Choroid plexus epithelial cell (primary cell): ENCODE measurements around the gene DDN.

Experiments used
- DNase-seq: peaks from one replicate; pipeline ENCODE4 v3.0.0-alpha.2; 2010; ENCODE audit warnings: low read depth
- H3K4me3 ChIP-seq: 2 replicates; pipeline ENCODE4 v1.5.1; 2011; ENCODE audit warnings: low read depth, mild to moderate bottlenecking, control low read depth, low read length, moderate library complexity
- CTCF ChIP-seq: conservative IDR thresholded peaks from 2 replicates; pipeline ENCODE4 v1.5.1; 2011; ENCODE audit warnings: low read depth, mild to moderate bottlenecking, control low read depth, inconsistent platforms, low read length, moderate library complexity

The DDN gene

GRCh38 chr12:48965298-48965838, 33.8 kb downstream of the DDN start:
- peak; percentile 63 for TF ChIP-seq CTCF
- H3K4me3 ChIP-seq: no peak overlapping the region
- peak; percentile 47 for DNase-seq

- no peak for DNase-seq
- TF ChIP-seq CTCF: no peak
- no peak overlapping the region for H3K4me3 ChIP-seq
Measured at GRCh38 chr12:48961801-48962200, 37.4 kb downstream of the DDN start.

- no peak for DNase-seq
- no peak for TF ChIP-seq CTCF
- H3K4me3 ChIP-seq: no peak overlapping the region
Measured at GRCh38 chr12:48961331-48961730, 37.8 kb downstream of the DDN start.

GRCh38 chr12:48960834-48961233, 38.3 kb downstream of the DDN start:
- no peak overlapping the region for H3K4me3 ChIP-seq
- DNase-seq: no peak
- TF ChIP-seq CTCF: no peak

- DNase-seq: no peak
- H3K4me3 ChIP-seq: no peak overlapping the region
- no peak for TF ChIP-seq CTCF
Measured at GRCh38 chr12:48958049-48958388, 41.2 kb downstream of the DDN start.

- DNase-seq: peak; percentile 93
- TF ChIP-seq CTCF: no peak
- H3K4me3 ChIP-seq: peak within 1 kb of the TSS; percentile 99
Measured at GRCh38 chr12:48957141-48958048, 41.8 kb downstream of the DDN start, which contains the start of gene ARF3. ARF3 (minus strand) TSS chr12:48957487; CDS start chr12:48941095, 16,392 bp downstream.
